ENCODE results near the gene ZCCHC24.

The ZCCHC24 gene

DNA sequence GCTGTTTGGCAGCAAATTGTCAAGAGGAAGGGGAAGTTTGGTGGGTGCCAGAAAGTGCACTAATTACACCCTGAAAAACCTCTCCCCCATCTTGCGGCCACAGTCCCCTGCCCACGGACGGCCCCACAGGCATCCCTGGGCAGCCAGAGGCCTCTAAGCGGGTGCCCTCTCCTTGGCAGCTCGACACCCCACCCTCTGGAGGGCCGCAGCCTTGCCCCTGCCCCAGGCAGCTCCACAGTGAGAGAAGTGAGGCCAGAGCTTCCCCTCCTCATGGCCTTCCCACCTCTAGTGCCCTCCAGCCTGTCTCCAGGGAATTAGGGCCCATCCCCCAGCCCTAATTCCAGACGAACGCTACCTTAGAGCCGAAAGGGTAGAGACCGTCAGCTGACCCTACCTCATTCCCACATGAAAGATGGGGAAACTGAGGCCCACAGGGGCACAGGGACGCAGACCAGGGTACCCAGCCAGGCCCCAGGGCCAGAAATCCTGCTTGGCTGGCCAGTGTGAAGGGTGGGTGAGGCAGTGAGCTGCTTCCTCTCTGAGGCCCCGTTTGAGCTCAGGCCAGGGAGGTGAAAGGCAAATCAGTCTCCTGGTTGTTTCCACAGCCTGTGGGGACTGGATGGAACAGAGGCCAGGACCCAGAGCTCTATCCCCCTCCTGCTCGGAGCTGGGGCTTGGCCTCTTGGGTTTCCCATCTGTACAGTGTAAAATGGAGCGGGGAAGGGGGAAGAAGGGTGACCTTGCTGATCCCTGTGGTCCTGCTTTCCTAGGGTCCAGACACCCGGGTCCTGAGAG is 10.0 kb downstream of the ZCCHC24 start:
- TF ChIP-seq, protein P1, sequence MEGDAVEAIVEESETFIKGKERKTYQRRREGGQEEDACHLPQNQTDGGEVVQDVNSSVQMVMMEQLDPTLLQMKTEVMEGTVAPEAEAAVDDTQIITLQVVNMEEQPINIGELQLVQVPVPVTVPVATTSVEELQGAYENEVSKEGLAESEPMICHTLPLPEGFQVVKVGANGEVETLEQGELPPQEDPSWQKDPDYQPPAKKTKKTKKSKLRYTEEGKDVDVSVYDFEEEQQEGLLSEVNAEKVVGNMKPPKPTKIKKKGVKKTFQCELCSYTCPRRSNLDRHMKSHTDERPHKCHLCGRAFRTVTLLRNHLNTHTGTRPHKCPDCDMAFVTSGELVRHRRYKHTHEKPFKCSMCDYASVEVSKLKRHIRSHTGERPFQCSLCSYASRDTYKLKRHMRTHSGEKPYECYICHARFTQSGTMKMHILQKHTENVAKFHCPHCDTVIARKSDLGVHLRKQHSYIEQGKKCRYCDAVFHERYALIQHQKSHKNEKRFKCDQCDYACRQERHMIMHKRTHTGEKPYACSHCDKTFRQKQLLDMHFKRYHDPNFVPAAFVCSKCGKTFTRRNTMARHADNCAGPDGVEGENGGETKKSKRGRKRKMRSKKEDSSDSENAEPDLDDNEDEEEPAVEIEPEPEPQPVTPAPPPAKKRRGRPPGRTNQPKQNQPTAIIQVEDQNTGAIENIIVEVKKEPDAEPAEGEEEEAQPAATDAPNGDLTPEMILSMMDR (IDR thresholded peaks at IDR 0.05; ENCODE audit: unreplicated experiment in 3 of 3), result no peak
- Mint-ChIP-seq H3K27me3 (ENCODE audit: low read depth) (peaks cover 4% of the 10 kb centered on the region), H3K4me1 (peaks cover 85% of the 10 kb centered on the region), H3K9me3 (no peaks in the 10 kb centered on the region), H3K27ac (peak overlapping the region; percentile 15 to 98 (median 92)), H3K4me3 (peak overlapping the region in 1 of 3 experiments; percentile 12), H3K36me3 (ENCODE audit: low read depth) (peaks cover 15% of the 10 kb centered on the region)

DNA sequence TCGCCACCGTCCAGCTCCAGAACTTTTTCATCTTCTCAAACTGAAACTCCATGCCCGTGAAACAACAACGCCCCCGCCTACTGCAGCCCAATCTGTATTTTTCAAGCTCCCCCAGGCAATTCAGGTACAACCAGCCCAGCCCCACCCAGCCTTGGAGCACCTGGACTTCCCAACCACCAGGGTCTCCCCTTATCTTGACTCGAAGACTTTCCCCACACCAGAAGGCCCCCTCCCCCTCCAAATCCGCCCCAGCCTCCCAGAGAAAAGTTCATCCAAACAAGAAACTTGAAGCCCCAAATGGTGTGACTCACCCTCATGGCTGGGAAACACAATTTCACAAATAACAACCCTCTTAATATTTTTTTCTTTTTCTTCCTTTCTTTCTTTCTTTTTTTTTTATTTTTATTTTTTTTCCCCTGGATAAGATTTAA is 10.6 kb downstream of the ZCCHC24 start:
- H3K4me1 Mint-ChIP-seq, result peaks cover 82% of the 10 kb centered on the region
- no peaks in the 10 kb centered on the region for H3K9me3 Mint-ChIP-seq
- TF ChIP-seq, protein P1 (IDR thresholded peaks at IDR 0.05; ENCODE audit: unreplicated experiment in 3 of 3), result no peak
- H3K27me3 Mint-ChIP-seq (ENCODE audit: low read depth), result peaks cover 4% of the 10 kb centered on the region
- peak overlapping the region; percentile 56 to 98 (median 92) for H3K27ac Mint-ChIP-seq
- peak overlapping the region; percentile 25 to 73 (median 53) for H3K4me3 Mint-ChIP-seq
- peaks cover 18% of the 10 kb centered on the region for H3K36me3 Mint-ChIP-seq (ENCODE audit: low read depth)

DNA sequence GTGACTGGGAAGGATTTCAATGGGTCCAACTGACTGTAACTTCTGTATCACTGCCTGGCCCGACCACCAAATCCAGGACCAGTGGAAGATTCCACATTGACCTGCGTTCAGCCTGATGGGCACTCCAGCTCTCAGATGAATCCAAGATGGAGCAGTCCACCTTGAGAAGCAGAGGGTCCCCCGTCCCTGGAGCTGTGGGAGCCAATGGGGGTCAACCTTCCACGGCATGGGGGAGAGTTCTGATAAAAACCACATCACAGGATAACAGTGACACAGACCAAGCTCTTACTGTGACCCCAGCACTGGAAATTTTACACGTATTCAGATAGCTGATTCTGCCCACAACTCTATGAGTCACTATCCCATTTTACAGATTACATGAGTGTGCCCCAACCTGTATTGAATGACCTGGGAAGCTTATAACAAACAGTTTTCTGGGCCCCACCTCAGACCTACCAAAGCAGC is 11.2 kb downstream of the ZCCHC24 start:
- Mint-ChIP-seq H3K27ac (peak overlapping the region; percentile 56 to 98 (median 92)), H3K4me1 (peaks cover 77% of the 10 kb centered on the region), H3K36me3 (ENCODE audit: low read depth) (peaks cover 19% of the 10 kb centered on the region), H3K27me3 (ENCODE audit: low read depth) (peaks cover 3% of the 10 kb centered on the region), H3K4me3 (peak overlapping the region in 1 of 3 experiments; percentile 73), H3K9me3 (no peaks in the 10 kb centered on the region)
- TF ChIP-seq, protein P1 (IDR thresholded peaks at IDR 0.05; ENCODE audit: unreplicated experiment in 3 of 3), result no peak

GRCh38 chr10:79433324-79434222 is 11.9 kb downstream of the ZCCHC24 start:
- H3K27me3 Mint-ChIP-seq (ENCODE audit: low read depth), result no peaks in the 10 kb centered on the region
- TF ChIP-seq, protein P1 (IDR thresholded peaks at IDR 0.05; ENCODE audit: unreplicated experiment in 3 of 3), result no peak
- no peak overlapping the region for H3K4me3 Mint-ChIP-seq
- H3K36me3 Mint-ChIP-seq (ENCODE audit: low read depth), result peaks cover 22% of the 10 kb centered on the region
- peaks cover 70% of the 10 kb centered on the region for H3K4me1 Mint-ChIP-seq
- H3K27ac Mint-ChIP-seq, result peak overlapping the region in 2 of 3 experiments; percentile 92 to 98
- no peaks in the 10 kb centered on the region for H3K9me3 Mint-ChIP-seq

GRCh38 chr10:79431891-79432831 is 13.3 kb downstream of the ZCCHC24 start:
- TF ChIP-seq, protein P1 (IDR thresholded peaks at IDR 0.05; ENCODE audit: unreplicated experiment in 3 of 3), result no peak
- Mint-ChIP-seq H3K27ac (peak overlapping the region; percentile 59 to 98 (median 94)), H3K4me1 (peaks cover 56% of the 10 kb centered on the region), H3K36me3 (ENCODE audit: low read depth) (peaks cover 37% of the 10 kb centered on the region), H3K27me3 (ENCODE audit: low read depth) (no peaks in the 10 kb centered on the region), H3K9me3 (peaks cover 2% of the 10 kb centered on the region), H3K4me3 (no peak overlapping the region)
